ENCODE data around the gene TNS2. TPM values are rescaled to one million over a fixed set of nuclear protein-coding genes. Genes with fewer than 3 reads are reported as not detected.

The TNS2 gene
- total and polyA plus RNA-seq, 9 of the 15 experiments (the other 6 are each of a cell fraction or from before 2014, with no cell fraction given), result 0.28 to 3.1 (median 1.2) TPM; not detected in 1

GRCh38 chr12:53097564-53098353 lies 47.9 kb downstream of the TNS2 start, which contains the start of gene IGFBP6 (continued):
- TF ChIP-seq ZNF592 (IDR thresholded peaks at IDR 0.05) (no peak; the same call in 1 of the 2 replicates), ZNF644 (tag; IDR thresholded peaks at IDR 0.05; ENCODE audit: low read depth) (no peak), ELF1 (tag; IDR thresholded peaks at IDR 0.05) (no peak), HMG20A (CRISPR knock-in tag; conservative IDR thresholded peaks at IDR 0.05) (no peak), ZNF586 (CRISPR knock-in tag; conservative IDR thresholded peaks at IDR 0.05) (no peak), SIN3A (IDR thresholded peaks at IDR 0.05; ENCODE audit: borderline replicate concordance in 2 of 2, control insufficient read depth in 1 of 2, low read depth in 2 of 2, low read length in 2 of 2) (no peak; a peak in 1 of 4 replicates), KDM1A (IDR thresholded peaks at IDR 0.05) (no peak), CCAR2 (IDR thresholded peaks at IDR 0.05; ENCODE audit: low read depth, low read length) (no peak), PHB (CRISPR knock-in tag; IDR thresholded peaks at IDR 0.05) (no peak), MEF2D (tag; conservative IDR thresholded peaks at IDR 0.05; ENCODE audit: low read depth) (no peak), CBFA2T3 (IDR thresholded peaks at IDR 0.05) (no peak), RBBP5 (IDR thresholded peaks at IDR 0.05; ENCODE audit: borderline replicate concordance, insufficient read depth, low read length, poor library complexity, severe bottlenecking) (peak; percentile 44), ASH1L (IDR thresholded peaks at IDR 0.05; ENCODE audit: borderline replicate concordance, low read depth, partially characterized antibody) (no peak), RBM34 (IDR thresholded peaks at IDR 0.05; ENCODE audit: borderline replicate concordance, insufficient read depth, low read length) (no peak), ZNF24 (IDR thresholded peaks at IDR 0.05) (no peak), HMG20B (CRISPR knock-in tag; IDR thresholded peaks at IDR 0.05) (no peak), CTBP1 (IDR thresholded peaks at IDR 0.05; ENCODE audit: borderline replicate concordance) (peak; percentile 43; the same call in 1 of the 2 replicates), DPF2 (IDR thresholded peaks at IDR 0.05) (no peak), ZNF518B (CRISPR knock-in tag; IDR thresholded peaks at IDR 0.05) (no peak)
- TF ChIP-seq, protein P1, sequence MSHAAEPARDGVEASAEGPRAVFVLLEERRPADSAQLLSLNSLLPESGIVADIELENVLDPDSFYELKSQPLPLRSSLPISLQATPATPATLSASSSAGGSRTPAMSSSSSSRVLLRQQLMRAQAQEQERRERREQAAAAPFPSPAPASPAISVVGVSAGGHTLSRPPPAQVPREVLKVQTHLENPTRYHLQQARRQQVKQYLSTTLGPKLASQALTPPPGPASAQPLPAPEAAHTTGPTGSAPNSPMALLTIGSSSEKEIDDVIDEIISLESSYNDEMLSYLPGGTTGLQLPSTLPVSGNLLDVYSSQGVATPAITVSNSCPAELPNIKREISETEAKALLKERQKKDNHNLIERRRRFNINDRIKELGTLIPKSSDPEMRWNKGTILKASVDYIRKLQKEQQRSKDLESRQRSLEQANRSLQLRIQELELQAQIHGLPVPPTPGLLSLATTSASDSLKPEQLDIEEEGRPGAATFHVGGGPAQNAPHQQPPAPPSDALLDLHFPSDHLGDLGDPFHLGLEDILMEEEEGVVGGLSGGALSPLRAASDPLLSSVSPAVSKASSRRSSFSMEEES (CRISPR knock-in tag; IDR thresholded peaks at IDR 0.05), result no peak
